NCI-H1694 treated with DMSO at 0.1 percent for 48 hours (cell line): ENCODE results near the gene YWHAQ.

Experiments used
- DNase-seq: peaks from one replicate; lab custom pipeline; 2025; lab: John Stamatoyannopoulos, UW

Gene YWHAQ

DNA sequence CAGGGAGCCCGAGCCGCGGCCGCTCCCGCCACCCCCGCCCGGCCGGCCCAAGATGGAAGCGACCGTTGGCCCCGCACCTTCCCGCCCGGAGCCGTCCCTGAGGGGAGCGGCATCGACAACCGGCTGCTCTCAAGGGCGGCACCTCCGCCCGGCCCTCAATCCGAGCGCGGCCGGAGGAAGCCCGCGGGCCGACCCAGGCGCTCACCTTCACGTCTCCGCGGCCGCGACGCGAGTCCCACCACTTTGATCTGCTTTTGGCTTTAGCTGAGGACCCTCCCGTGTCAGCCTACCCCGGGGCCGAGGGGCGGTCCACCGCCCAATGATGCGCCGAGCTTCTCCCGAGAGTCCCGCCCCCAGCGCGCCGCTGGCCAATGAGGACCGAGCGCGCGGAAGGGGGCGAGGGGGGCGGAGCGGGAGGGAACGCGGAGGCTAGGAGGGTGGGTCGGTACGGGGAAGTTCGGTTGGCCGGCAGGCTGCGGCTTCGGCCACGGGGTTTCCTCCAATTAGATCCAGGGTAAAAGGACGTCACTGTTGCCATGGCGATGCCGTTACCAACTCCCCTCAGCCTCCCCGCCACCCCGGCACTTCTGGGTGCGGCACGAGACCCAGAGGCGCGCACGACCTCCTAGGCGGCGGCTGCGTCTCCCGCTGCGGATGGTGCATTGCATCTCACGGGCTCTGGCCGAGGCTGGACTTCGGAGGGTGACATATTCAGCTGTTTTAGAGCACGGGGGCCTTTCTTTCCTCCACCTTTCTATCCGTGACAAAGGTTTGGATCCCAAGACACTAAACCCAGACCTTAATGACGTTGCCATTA is at the start of gene YWHAQ:
TSS of gene YWHAQ (minus strand) at position 262 of the 817 bp plus-strand sequence. CDS start 545 bp downstream, outside the sequence.
- peak; percentile 99 for DNase-seq

DNA sequence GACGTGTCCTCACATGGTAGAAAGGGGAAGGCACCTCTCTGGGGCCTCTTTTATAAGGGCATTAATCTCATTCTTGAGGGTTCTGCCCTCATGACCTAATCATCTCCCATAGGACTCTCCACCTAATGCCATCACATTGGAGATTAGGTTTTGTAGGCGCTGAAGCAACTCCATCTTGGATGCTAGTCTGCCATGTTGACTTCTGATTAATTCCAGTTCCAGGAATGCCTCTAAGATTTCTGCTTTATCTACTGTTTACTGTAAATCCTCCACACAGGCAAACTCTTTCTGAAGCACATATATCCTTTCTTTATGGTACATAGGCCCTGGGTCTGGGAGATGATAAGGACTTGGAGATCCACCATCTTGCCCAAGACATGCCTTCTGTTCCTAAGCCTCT is 49.3 kb upstream of the YWHAQ start:
- DNase-seq, result no peak

DNA sequence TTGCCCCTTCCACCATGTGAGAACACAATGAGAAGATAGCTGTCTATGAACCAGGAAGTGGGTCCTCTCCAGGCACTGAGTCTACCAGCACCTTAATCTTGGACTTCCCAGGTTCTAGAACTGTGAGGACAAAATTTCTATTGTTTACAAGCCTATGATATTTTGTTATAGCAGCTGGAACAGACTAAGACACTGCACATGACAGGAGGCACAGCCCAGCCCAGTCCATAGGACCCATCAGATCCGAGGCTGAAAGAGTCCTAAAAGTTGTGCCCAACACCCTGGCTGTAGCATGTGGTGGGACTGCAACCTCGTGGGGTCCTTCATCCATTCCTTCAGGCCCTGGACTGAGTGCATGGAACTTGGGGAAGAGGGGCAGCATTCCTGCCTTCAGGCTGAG is 48.4 kb upstream of the YWHAQ start:
- DNase-seq, result no peak

DNA sequence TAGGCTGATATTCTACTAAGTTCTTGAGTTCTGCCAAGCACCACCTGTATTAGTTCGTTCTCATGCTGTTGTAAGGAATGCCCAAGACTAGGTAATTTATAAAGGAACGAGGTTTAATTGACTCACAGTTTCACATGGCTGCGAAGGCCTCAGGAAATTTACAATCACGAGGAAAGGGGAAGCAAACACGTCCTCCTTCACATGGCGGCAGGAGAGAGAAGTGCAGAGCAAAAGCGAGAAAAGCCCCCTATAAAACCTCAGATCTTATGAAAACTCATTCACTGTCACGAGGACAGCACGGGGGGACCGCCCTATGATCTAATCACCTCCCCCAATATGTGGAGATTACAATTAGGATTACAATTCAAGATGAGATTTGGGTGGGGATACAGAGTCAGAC is 47.7 kb upstream of the YWHAQ start:
- DNase-seq, result no peak

DNA sequence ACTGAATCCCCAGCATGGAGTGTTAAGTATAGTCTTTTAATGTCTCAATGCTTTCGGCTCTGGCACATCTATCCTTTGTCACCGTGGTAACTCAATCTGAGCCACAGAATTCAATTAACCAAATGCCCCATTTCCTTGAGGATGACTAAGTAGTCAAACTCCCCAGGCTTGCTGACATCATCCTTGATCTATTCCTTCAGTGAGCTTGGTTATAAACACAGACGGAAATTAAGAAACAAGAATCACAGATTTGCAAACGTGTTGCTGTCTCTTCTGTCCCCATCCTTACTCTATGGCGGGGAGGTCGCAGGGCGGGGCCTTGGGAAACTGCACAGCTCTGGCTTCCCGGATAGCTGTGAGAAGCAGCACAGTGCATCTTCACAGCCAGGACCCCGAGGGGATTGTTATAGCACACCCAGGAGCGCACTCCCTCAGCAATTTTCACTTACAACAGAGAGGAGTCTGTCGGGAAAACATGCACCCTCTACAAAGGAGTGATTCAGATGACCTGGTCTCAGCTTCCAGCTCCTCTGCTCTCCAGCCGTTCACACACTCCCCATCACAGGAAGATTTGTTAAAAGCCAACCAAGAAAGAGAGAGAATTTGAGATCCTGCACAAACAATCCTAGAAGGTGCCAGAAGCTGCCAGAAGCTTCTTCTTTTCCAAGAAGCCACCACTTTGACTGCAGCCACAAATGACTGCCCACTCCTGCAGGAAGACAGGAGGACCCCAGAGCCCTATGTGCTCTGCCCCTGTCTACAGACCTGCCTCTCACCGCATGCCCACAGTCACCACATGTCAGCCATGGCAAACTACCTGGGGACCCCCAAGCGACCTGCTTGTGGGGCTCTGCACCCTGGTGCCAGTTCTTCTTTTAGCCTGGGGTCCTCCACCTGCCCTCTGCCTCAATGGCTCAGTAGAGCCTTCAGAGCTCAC is 44.9 kb upstream of the YWHAQ start:
- no peak for DNase-seq

DNA sequence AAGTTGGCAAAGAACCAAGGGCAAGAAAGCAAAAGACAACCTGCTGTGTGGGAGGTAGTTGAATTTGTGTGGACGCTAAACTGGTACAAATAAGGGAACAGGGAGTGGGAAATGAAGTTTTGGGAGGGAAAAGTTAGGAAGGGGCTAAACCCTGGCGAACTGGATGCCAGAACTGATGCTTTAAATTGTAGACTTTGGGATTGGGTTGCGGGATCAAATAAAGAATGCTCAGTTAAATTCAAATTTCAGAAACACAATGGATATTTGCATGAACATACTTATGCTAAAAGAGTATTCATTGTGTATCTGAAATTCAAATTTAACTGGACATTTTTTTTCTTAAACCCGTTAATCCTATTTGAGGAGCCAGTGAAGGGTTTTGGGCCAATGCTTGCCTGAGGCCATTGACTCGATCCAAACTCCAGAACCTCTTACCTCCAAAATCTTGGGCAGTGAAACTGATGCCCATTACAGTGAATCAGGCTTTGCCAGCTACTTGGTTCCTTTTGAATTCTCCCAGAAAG is 44.2 kb upstream of the YWHAQ start:
- DNase-seq, result no peak

DNA sequence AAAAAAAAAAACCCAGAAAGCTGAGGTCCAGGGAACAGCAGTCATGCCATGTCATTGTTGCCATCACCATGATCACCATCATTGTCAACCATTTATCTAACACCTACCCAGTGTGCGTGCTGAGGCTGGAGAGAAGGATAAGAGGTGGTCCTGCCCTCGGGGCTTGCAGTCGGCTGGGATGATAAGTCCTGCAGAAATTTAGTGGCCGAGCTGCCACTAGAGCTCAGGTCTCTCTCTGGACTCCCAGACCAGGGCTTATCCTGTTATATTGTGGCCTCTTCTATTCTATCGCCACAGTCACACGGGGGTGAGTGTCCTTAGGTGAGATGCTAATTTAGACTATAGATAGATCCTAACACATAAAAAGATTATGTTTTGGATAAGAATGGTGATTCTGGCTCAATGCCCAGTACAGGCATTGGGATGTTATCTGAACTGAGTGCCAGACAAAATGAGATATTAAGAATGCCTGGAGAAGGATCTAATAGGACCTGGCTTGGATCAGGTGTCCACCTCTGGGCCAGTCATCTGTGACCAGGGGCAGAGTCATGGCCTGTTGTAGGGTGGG is 43.2 kb upstream of the YWHAQ start:
- no peak for DNase-seq

DNA sequence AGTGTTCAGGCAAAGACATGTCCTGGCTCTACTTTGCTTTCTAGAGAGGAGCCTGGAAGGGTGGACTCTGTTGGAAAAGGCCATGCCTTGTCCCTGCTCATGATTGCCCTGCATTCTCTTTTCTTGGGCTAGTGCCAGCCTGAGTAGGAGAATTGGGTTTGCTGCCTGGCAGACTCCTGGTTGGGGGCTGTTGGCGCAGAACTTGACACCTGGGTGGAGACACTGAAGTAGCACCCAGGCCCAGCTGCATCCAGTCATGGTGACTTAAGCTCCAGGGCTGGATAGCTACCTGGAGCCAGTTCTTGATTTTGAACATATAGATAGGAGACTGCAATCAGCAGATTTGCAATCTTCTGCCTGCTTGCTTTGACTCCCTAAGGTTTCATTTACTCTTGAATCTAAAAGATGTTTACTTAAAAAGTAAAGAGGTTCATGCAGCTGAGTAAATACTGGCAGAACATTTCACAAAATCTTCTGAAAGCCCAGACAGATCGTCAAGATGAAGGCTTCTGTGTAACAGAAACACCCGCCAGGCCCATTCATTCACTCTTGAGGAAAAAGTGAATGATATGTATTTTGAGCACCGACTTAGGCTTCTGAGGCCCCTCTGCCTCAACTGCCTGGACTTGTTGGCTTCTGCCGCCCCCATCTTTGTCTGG is 38.0 kb upstream of the YWHAQ start:
- no peak for DNase-seq

DNA sequence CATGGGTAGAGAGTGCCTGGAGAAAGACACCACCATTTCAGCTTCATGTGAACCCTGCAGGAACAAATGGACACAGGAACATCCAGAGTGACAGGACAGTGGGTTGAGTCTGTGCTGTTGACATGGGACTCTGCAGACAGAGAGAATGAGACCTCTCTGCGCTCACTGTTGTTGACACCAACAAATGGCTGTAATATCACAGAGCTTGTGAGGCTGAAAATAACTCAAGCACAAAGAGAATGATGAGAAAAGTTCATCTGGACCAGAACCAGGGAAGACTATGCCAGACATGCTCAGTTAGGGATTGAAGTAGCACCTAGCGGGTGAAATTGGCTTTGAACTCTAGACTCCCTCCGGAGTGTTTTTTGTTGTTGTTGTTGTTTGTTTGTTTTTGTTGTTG is 37.0 kb upstream of the YWHAQ start:
- DNase-seq, result no peak

DNA sequence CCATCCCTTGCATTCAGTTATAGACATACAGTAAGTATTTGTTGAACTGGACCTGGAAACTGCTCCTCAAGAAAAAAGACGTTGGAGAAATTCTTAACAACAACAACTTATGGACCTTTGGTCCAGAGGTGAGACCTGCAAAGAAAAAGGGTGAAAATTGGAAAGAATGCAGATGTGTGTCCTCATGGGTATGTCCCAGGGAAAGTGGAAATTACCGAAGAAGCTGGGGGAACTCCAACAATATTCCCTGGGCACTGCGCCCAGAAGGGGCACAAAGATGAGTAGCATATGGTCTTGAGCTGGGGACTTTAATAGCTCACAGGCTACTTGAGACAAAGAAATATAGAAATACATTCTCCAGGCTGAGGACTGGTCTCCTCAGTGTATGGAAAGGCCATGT is 35.5 kb upstream of the YWHAQ start:
- DNase-seq, result no peak

DNA sequence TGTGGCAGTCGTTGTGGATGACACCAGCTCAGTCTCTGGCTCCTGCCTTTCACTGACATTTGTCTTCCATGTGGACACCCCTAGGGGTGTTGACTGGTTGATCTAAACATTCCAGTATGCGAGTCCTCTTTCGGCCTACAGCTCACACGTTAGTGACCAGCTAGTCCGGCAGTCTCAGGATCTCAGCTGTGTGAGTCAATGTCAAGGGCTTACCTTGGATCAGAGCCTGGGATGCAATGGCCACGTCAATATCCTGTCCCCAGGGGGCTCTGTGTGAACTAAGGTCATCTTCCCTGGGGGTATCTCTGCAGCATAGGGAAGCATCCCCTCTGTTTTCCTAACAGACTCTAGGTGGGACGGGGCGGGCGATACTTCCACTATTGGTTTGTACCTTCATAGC is 35.1 kb upstream of the YWHAQ start:
- DNase-seq, result no peak

DNA sequence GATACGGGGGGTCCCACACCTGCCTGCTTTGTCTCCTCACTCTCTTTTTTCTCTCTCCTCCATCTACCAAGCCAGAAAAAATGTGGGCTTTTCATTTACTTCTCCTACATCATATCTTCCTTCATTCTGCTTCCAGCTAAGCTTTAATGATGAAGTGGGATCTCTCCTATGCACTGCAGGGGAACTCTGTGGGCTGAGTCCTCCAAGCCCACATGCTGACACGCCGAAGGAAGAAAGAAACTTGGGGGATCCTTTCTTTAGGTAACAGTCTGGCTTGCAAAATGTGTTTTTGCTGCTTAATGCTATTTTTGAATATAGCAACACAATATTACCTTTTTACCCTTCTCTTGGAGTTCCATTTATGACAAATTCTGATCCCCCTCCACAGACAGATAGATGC is 33.6 kb upstream of the YWHAQ start:
- DNase-seq, result no peak

DNA sequence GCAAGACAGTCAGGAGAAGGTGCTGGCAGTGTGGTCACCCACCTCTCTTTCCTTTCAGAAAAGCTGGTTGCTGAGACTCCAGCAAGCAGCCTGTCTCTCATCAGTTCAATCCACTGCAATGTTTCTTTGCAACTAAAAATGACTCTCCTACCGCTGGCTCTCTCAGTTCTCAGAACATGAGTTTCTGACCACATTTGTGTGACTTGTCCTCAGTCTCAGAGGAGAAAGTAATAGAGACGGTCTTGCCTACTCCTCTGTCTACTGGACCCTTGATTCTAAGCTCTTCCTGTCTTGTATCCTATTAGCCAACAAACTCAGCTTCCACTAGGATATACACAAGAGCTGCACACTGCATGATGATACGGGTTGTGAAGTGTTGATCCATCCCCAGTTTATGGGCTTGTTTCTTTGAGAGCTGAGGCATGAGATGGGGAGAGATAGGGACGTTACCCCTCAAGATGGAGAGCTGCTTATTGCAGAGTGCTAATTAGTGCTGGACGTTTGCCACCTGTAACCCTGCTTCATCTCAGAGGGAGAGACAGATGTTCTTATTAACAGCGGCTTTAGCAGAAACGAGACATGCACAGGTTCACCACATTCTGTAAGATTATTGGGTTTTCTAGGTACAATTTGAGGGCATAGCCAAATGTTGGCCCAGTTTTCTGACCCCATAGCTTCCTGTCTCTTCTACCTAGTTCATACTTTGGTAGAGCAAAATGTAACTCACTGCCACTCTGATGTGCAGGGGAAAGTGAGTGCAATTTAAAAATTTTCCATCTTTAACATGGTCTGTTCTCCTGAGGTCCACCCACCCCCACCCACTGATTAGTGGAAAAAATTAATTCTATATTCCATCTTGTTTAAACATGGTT is 32.4 kb upstream of the YWHAQ start:
- peak; percentile 77 for DNase-seq

DNA sequence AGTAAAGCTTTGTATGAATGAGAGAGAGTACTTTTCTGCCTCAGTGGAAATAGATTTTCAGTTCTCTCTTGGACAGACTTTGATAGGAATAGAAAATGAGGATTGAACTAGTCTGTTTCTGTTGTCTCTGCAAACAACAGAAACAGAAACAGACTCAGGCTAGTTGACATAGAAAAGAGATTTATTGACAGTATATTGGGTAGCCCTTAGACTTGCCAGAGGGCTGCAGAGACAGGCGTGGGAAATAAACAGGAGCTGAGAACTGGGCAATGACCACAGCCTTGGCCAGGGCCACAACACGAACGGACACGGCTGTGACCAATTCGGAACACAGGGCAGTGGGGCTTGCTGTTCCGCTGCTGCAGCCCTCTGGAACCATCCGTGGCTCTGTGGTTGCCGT is 30.5 kb upstream of the YWHAQ start:
- DNase-seq, result no peak

DNA sequence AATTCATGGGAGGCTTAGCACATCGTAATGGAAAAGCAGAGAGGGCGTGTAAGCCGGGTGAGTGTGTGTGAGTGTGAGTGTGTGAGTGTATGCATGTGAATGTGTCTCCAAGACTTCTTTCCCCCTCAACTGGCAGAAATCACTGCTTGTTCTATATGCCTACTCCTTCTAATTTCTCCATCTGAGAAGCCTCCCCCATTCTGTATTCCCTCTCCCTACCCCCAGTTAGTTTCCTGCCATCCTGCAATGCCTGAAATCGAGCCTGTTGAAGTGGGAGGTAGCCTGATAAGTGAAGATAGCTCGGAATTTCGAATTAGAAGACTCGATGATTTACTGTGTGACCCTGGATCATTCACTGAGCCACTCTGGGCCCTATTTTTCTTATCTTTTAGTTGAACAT is 30.0 kb upstream of the YWHAQ start:
- no peak for DNase-seq

DNA sequence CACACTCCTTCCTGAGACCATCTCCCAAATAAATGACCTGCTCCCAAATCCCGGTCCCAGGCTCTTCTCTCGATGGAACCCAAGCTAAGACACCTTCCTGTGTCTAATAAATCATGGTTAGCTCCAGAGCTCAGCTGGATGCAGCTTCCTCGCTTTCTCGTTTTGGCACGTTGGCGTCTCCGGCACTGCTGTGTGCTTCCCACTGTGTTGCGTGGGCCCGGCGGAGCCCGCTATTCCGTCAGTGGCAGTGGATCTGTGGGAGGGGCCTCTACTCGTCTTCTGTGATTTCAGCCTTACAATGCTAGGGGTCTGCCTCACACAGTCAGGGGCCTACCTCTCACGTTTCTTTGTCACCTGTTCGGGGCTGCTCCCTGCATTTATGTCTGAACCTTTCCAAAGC is 29.4 kb upstream of the YWHAQ start:
- DNase-seq, result no peak

DNA sequence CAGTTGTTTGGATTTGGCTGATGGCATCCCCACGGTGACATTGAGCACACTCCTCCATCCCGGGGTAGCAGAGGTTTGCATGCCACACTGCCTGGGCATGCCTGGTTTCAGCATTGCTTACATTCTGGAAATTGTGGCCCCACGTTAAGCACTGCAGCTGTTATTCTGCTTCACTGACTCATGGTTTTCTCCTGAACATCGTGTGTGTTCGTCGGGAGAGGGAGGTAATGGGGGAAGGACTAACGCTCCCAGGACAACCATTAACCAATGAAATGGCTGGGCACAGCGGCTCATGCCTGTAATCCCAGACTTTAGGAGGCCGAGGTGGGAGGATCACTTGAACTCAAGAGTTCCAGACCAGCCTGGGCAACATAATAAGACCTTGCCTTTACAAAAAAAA is 28.2 kb upstream of the YWHAQ start:
- DNase-seq, result no peak

DNA sequence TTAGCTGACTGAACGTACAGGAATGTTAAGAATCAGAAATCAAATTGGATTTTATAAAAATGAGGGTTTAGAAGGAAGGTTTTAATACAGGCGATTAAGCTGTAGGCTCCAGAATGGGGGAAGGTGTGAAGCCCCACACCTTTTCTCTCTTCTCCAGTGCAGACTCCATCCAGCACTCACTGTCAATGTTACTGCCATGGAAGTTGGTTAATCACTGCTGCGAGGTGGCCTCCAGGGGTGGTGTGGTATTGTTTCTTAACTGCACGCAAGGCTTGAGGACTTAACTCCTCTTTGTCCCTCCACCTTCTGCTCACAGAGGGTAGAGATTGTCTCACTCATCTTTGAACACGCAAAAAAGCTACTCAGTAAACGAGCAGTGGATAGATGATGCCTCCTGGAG is 26.9 kb upstream of the YWHAQ start:
- no peak for DNase-seq

DNA sequence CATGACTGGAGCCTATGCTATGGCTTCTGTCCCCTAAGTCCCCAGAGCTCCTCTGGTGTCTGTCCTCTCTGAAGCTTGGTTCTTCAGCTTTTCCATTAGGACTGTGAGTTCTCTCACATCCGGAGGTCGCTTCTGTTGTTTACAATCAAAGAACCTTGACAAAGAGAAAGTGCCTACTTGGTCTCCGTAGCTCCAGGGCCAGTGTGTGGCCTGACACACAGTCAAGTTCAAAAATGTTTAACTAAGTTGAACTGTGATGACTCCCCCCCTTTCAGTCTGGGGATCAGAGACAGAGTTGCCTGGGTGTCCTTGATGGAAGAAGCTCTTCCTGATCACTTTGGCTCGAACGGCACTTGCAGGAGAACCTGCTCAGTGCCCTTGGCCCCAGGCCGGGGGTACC is 26.3 kb upstream of the YWHAQ start:
- DNase-seq, result no peak

DNA sequence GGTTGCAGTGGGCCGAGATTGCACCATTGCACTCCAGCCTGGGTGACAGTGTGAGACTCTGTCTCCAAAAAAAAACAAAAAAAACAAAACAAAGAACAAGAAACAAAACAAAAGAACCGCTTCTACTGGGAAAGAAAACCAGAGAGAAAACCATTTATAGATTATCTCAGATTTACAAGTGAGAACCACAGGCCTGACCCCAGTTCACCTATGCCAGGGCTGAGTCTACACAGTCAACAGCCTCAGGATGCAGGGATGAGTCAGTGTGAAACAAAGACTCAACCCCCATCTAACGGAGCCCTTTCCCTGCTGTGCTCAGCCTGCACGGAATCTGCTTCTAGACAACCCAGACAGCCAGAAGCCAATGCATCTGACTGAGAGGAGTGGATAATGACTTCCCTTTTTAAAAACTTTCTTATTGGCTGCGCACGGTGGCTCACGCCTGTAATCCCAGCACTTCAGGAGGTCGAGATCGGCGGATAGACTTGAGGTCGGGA is 25.5 kb upstream of the YWHAQ start:
- DNase-seq, result no peak
